CD4-positive, CD25-positive, alpha-beta regulatory T cell (primary cell): ENCODE results near the gene GRIK4. TPM values are rescaled to one million over a fixed set of nuclear protein-coding genes. Genes with fewer than 3 reads are reported as not detected.

Experiments used
- ATAC-seq, 2 donors: fragments of 150-1000 bp; cut with Tn5 transposase; one replicate each; pipeline ENCODE4 v1.10.0; 2021; ENCODE audit warnings: low read depth in 2 of 2, moderate number of reproducible peaks in 2 of 2, moderate library complexity in 1 of 2
- DNase-seq, 3 donors: peaks; one replicate each; pipeline versions ENCODE4 v3.0.0 to v3.0.0-alpha.2; 2012 to 2022; ENCODE audit warnings: mixed read lengths in 1 of 3
- H3K27ac ChIP-seq: one replicate; pipeline ENCODE4 v1.7.0; 2013; ENCODE audit warnings: mild to moderate bottlenecking, low read length; ENCODE audit not compliant: insufficient read depth, poor library complexity, severe bottlenecking
- H3K27me3 ChIP-seq: one replicate; pipeline ENCODE4 v1.7.0; 2013; ENCODE audit warnings: low read length; ENCODE audit not compliant: control insufficient read depth, insufficient read depth
- H3K36me3 ChIP-seq: one replicate; pipeline ENCODE4 v1.7.0; 2013; ENCODE audit warnings: mild to moderate bottlenecking, low read length, moderate library complexity; ENCODE audit not compliant: control insufficient read depth, insufficient read depth
- H3K4me1 ChIP-seq: 2 replicates; pipeline ENCODE4 v1.7.0; 2013; ENCODE audit warnings: mild to moderate bottlenecking, low read length; ENCODE audit not compliant: insufficient read depth, control insufficient read depth, poor library complexity, severe bottlenecking
- H3K4me3 ChIP-seq: one replicate; pipeline ENCODE4 v1.7.0; 2013; ENCODE audit warnings: low read depth, mild to moderate bottlenecking, low read length, moderate library complexity
- H3K9me3 ChIP-seq, 2 experiments: 1 replicate in 1 of 2; 2 replicates in 1 of 2; pipeline ENCODE4 v1.7.0; 2013; ENCODE audit warnings: low read length in 2 of 2, mild to moderate bottlenecking in 1 of 2, moderate library complexity in 1 of 2; ENCODE audit not compliant: control insufficient read depth in 2 of 2
- H3K27ac Mint-ChIP-seq, 3 donors: one replicate each; pipeline ENCODE4 v1.8.0; 2020 to 2022; ENCODE audit warnings: mild to moderate bottlenecking in 3 of 3, mixed read lengths in 3 of 3, moderate library complexity in 2 of 3
- H3K27me3 Mint-ChIP-seq: one replicate; pipeline ENCODE4 v1.8.0; 2022; ENCODE audit warnings: mild to moderate bottlenecking, mixed read lengths
- H3K36me3 Mint-ChIP-seq: one replicate; pipeline ENCODE4 v1.8.0; 2020; ENCODE audit warnings: mixed read lengths
- H3K4me1 Mint-ChIP-seq, 4 donors: one replicate each; pipeline ENCODE4 v1.8.0; 2020 to 2022; ENCODE audit warnings: mixed read lengths in 4 of 4, mild to moderate bottlenecking in 1 of 4
- H3K4me3 Mint-ChIP-seq, 4 donors: one replicate each; pipeline ENCODE4 v1.8.0; 2020 to 2022; ENCODE audit warnings: mild to moderate bottlenecking in 4 of 4, mixed read lengths in 4 of 4, moderate library complexity in 3 of 4
- H3K9me3 Mint-ChIP-seq, 7 donors: one replicate each; pipeline ENCODE4 v1.8.0; 2020 to 2022; ENCODE audit warnings: mixed read lengths in 7 of 7, mild to moderate bottlenecking in 3 of 7, moderate library complexity in 2 of 7
- polyA plus RNA-seq, 4 donors: library from polyadenylated mRNA; unstranded; fragments of 300-500 nt; fragmentation: Illumina TruSeq; gene quantifications; one replicate each; pipeline ENCODE4 v1.2.3, GENCODE V29; 2021
- total RNA-seq: library from RNA; stranded (reverse); gene quantifications from one replicate; pipeline ENCODE4 v1.2.3, GENCODE V29; 2022

The GRIK4 gene
- total and polyA plus RNA-seq, 5 donors from 2014 or later: not detected

GRCh38 chr11:120655589-120655988 is 144.0 kb downstream of the GRIK4 start:
- Mint-ChIP-seq H3K27ac (no peak overlapping the region), H3K9me3 (no peaks in the 10 kb centered on the region), H3K36me3 (no peaks in the 10 kb centered on the region), H3K4me3 (no peak overlapping the region), H3K27me3 (peaks cover 4% of the 10 kb centered on the region), H3K4me1 (no peaks in the 10 kb centered on the region)
- Histone ChIP-seq H3K4me1 (no peaks in the 10 kb centered on the region), H3K9me3 (no peaks in the 10 kb centered on the region), H3K27ac (no peak overlapping the region), H3K36me3 (no peaks in the 10 kb centered on the region), H3K4me3 (no peak overlapping the region), H3K27me3 (no peaks in the 10 kb centered on the region)
- DNase-seq (no peak), ATAC-seq (no peak)

GRCh38 chr11:120657306-120658070 is 145.9 kb downstream of the GRIK4 start:
- no peaks in the 10 kb centered on the region for H3K36me3 ChIP-seq
- Mint-ChIP-seq H3K27me3 (peaks cover 7% of the 10 kb centered on the region), H3K9me3 (no peaks in the 10 kb centered on the region), H3K4me3 (no peak overlapping the region), H3K36me3 (no peaks in the 10 kb centered on the region), H3K27ac (no peak overlapping the region), H3K4me1 (no peaks in the 10 kb centered on the region)
- H3K27ac ChIP-seq: no peak overlapping the region
- H3K4me1 ChIP-seq: no peaks in the 10 kb centered on the region
- no peaks in the 10 kb centered on the region for H3K27me3 ChIP-seq
- DNase-seq (no peak), ATAC-seq (no peak)
- H3K9me3 ChIP-seq: no peaks in the 10 kb centered on the region
- H3K4me3 ChIP-seq: no peak overlapping the region

- Mint-ChIP-seq H3K36me3 (no peaks in the 10 kb centered on the region), H3K27ac (no peak overlapping the region), H3K27me3 (peaks cover 7% of the 10 kb centered on the region), H3K4me1 (no peaks in the 10 kb centered on the region), H3K4me3 (no peak overlapping the region), H3K9me3 (no peaks in the 10 kb centered on the region)
- no peak overlapping the region for H3K4me3 ChIP-seq
- H3K27me3 ChIP-seq: no peaks in the 10 kb centered on the region
- H3K9me3 ChIP-seq: no peaks in the 10 kb centered on the region
- no peak overlapping the region for H3K27ac ChIP-seq
- ATAC-seq (no peak), DNase-seq (no peak)
- H3K4me1 ChIP-seq: no peaks in the 10 kb centered on the region
- no peaks in the 10 kb centered on the region for H3K36me3 ChIP-seq
These were observed 146.5 kb downstream of the GRIK4 start for GRCh38 chr11:120658071-120658423.

- no peaks in the 10 kb centered on the region for H3K9me3 ChIP-seq
- ATAC-seq (no peak), DNase-seq (no peak)
- Mint-ChIP-seq H3K27ac (no peak overlapping the region), H3K4me1 (no peaks in the 10 kb centered on the region), H3K36me3 (no peaks in the 10 kb centered on the region), H3K4me3 (no peak overlapping the region), H3K9me3 (no peaks in the 10 kb centered on the region), H3K27me3 (peaks cover 7% of the 10 kb centered on the region)
- H3K4me1 ChIP-seq: no peaks in the 10 kb centered on the region
- H3K27me3 ChIP-seq: no peaks in the 10 kb centered on the region
- no peak overlapping the region for H3K27ac ChIP-seq
- H3K36me3 ChIP-seq: no peaks in the 10 kb centered on the region
- no peak overlapping the region for H3K4me3 ChIP-seq
These were observed 147.5 kb downstream of the GRIK4 start for GRCh38 chr11:120659076-120659475.

GRCh38 chr11:120660024-120660565 is 148.5 kb downstream of the GRIK4 start:
- peak in 1 of 3 donors; percentile 32 for DNase-seq
- no peak overlapping the region for H3K4me3 Mint-ChIP-seq

GRCh38 chr11:120662071-120662676 is 150.6 kb downstream of the GRIK4 start:
- H3K27me3 ChIP-seq: no peaks in the 10 kb centered on the region
- H3K36me3 ChIP-seq: no peaks in the 10 kb centered on the region
- Mint-ChIP-seq H3K27ac (no peak overlapping the region), H3K36me3 (no peaks in the 10 kb centered on the region), H3K27me3 (peaks cover 7% of the 10 kb centered on the region), H3K9me3 (no peaks in the 10 kb centered on the region), H3K4me1 (no peaks in the 10 kb centered on the region), H3K4me3 (no peak overlapping the region)
- H3K4me1 ChIP-seq: no peaks in the 10 kb centered on the region
- ATAC-seq: no peak
- no peak for DNase-seq
- H3K4me3 ChIP-seq: no peak overlapping the region
- H3K27ac ChIP-seq: no peak overlapping the region
- H3K9me3 ChIP-seq: no peaks in the 10 kb centered on the region

More at GRCh38 chr11:120660024-120660565, 148.5 kb downstream of the GRIK4 start:
- no peak overlapping the region for H3K27ac Mint-ChIP-seq
- H3K27me3 Mint-ChIP-seq: peaks cover 7% of the 10 kb centered on the region
- no peak for ATAC-seq
- no peaks in the 10 kb centered on the region for H3K9me3 ChIP-seq
- no peaks in the 10 kb centered on the region for H3K9me3 Mint-ChIP-seq
- no peaks in the 10 kb centered on the region for H3K36me3 Mint-ChIP-seq
- no peak overlapping the region for H3K27ac ChIP-seq
- H3K36me3 ChIP-seq: no peaks in the 10 kb centered on the region
- no peak overlapping the region for H3K4me3 ChIP-seq
- no peaks in the 10 kb centered on the region for H3K27me3 ChIP-seq
- no peaks in the 10 kb centered on the region for H3K4me1 ChIP-seq
- no peaks in the 10 kb centered on the region for H3K4me1 Mint-ChIP-seq

- Histone ChIP-seq H3K4me1 (no peaks in the 10 kb centered on the region), H3K27me3 (no peaks in the 10 kb centered on the region), H3K36me3 (no peaks in the 10 kb centered on the region), H3K9me3 (no peaks in the 10 kb centered on the region), H3K4me3 (no peak overlapping the region), H3K27ac (no peak overlapping the region)
- Mint-ChIP-seq H3K36me3 (no peaks in the 10 kb centered on the region), H3K4me3 (no peak overlapping the region), H3K27me3 (peaks cover 7% of the 10 kb centered on the region), H3K9me3 (no peaks in the 10 kb centered on the region), H3K4me1 (no peaks in the 10 kb centered on the region), H3K27ac (no peak overlapping the region)
- ATAC-seq (no peak), DNase-seq (no peak)
These were observed 151.6 kb downstream of the GRIK4 start for GRCh38 chr11:120663142-120663541.
